GM18505 (cell line): Measurements from ENCODE around the gene WWOX.

Experiments used
- ATAC-seq: cut with Tn5 transposase; IDR thresholded peaks from one replicate; pipeline ENCODE4 v1.9.1; 2021; ENCODE audit not compliant: unreplicated experiment
- POLR2A ChIP-seq: IDR thresholded peaks from 4 replicates; pipeline ENCODE4 v1.6.1; 2011; ENCODE audit warnings: borderline replicate concordance; ENCODE audit not compliant: insufficient read depth, insufficient read length; ENCODE audit errors: extremely low read depth

The WWOX gene

DNA sequence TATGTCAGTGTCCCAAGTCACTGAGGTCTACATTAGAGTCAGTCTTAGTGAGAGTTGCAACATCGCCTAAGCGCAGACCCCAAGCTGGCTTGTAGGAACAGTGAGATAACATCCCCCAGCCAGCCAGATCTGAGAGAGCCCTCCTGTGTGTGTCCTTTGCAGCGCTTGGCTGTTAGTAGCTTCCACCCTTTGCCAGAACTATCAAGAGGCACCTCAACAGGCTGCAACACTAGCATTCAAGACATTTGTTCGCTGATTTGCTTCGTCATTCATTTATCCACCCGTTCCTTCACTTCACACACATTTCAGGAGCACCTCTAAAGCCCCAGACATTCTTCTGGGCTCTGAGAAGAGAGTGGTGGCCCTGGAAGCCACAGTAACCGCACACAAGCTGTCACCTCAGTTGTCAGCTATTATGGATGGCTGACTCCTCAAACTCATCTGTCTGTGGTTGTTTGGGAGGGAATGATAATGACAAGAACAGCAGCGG, 289.6 kb downstream of the WWOX start:
- no peak for TF ChIP-seq POLR2A
- ATAC-seq: no peak

DNA sequence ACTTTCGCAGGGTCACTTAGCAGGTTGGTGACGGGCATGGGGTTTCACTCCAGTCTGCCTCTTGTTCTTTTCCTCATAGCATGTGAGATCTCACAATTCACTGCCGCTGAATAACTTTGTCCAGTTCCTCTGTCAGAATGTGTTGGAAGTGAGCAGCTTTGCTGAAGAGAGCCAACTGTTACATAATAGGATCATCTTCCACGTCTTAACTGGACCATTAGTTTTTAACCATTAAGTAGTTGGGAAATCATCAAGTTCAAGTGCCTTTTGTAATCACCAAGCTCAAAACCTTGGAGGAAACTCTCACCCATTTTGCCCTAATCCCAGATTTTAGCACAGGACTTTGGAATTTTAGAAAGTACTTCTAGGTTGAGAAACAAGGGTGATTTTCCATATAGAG, 290.6 kb downstream of the WWOX start:
- no peak for ATAC-seq
- TF ChIP-seq POLR2A: no peak

DNA sequence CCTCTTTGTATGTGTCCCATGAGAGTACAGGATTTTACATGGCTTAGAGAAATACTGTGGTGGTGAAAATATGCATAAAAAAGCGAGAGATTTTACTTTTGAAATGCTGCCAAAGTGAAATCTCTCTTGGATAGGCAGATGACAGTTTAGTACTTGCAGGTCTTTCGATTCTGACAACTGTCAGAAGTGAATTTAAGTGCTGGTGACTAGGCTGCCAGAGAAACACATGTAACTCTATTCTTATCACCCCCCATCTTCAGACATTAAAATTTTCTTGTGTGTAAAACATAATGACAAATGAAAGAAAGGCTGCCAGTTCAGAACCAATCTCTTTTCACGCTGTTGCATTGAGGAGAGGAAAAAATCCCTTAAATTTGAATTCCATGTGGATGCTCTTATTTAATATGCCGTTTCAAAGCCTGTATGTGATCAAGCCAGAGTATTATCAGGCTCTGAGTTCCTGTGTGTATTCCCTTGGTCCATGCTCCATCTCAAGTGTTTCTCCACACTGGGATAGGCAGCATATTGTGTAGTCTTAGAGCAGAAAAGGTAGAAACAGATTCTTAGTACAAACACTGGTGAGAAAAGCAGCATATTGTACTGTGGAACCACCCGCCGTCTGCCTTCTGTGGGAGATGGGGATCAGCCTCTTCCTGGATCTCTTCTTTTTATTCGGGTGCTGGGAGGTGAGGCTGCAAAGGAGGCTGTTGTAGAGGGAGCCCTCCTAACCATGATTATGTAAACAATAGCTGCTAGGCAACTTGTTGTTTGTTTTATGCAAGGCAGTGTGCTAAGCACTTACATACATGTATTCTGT, 291.3 kb downstream of the WWOX start:
- TF ChIP-seq POLR2A: no peak
- no peak for ATAC-seq

DNA sequence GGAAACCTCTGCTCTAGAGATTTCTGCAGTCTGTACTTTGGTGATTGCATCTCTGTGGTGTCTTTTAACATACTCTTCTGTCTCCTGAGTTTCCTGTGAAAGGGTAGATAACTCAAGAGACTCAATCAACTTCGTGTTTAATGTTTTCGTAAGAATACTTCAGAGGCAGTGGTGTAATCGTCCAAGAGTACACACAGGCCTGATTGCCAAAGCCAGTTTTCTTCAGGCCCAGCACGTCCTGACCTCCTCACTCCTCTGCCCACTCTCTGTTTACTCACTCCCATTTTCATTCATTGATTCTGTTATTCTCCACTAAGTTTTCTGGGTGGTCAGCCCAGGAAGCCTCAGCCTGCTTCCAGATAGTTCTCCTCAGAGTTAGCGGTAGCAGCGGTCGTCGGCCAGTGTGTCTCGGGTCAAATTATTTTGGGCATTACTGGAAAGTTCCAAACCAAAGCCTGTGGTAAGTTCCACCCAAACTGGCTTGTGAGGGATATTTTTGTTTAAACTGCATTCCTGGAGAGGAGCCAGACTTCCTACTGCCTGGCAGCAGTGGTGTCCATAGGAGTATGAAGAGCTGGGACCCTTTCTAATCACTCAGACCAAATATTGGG, 293.2 kb downstream of the WWOX start:
- TF ChIP-seq POLR2A: no peak
- no peak for ATAC-seq

DNA sequence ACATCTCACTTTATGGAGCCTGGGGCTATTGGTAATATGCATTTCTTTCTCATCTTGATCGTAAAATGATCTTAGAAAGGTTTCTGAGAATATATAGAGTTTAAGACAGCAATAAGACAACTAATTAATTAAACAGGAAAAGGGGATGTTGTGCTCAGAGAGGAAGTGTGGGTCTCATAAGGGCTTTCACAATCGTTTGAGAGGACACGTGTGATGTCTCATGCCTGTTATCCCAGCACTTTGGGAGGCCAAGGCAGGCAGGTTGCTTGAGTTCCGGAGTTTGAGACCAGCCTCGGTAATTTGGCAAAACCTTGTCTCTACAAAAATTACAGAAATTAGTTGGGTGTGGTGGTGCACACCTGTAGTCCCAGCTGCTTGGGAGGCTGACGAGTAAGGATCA, 295.6 kb downstream of the WWOX start:
- no peak for ATAC-seq

DNA sequence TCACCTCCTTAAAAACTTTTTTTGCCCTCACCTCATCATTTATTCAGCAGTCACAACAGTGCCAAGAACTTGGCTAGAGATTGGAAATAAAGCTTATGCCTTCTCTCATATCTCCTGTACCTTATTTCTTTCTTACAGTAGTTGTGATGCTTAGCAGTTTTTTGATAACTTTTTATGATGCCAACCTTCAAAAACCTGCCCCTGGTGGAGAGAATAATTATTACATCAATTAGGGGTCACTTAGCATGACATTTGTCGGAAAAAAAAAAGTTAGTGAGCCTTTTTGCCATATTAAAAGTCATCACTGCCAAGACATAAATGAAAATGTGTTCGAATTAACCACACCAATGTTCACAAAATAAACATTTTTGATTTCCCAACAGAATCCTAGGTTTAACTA, 296.6 kb downstream of the WWOX start:
- TF ChIP-seq POLR2A: no peak
- ATAC-seq: no peak

More for the DNA sequence above, 295.6 kb downstream of the WWOX start:
- no peak for TF ChIP-seq POLR2A

DNA sequence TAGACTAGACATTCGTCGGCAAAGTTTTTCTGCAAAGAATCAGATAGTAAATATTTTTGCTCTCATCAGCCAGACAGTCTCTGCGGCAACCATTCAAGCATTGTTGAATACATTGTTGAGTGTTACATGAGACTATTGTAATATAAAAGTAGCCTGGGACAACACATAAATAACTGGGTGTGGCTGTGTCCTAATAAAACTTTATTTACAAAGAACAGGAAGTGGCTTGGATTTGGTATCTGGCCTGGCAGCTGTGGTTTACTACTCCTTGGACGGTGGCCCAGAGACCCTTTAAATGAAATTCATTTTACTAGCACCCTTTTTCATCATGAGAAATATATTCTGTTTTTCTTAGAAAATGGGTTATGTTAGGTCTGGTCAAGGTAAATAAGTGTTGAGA, 297.2 kb downstream of the WWOX start:
- no peak for TF ChIP-seq POLR2A

DNA sequence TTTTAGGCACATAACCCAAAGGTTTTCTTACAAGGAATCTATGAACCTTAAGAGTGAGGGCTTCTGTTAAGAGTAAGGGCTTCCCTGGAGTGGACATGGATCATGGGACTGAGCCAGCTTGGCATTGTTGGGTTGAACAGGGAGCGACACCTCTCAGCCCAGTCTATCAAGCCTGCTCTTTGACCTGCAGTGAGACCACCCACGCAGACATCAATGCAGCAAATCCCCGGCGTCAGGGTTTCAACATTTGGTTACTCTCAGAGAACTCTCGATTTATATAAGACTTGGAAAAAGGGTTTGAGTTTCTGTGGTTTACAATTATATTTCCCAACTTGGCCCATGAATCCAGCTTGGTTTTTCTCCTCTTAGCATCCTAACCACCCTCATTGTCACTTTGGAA, 299.9 kb downstream of the WWOX start:
- no peak for TF ChIP-seq POLR2A

More for the DNA sequence above, 297.2 kb downstream of the WWOX start:
- ATAC-seq: no peak

DNA sequence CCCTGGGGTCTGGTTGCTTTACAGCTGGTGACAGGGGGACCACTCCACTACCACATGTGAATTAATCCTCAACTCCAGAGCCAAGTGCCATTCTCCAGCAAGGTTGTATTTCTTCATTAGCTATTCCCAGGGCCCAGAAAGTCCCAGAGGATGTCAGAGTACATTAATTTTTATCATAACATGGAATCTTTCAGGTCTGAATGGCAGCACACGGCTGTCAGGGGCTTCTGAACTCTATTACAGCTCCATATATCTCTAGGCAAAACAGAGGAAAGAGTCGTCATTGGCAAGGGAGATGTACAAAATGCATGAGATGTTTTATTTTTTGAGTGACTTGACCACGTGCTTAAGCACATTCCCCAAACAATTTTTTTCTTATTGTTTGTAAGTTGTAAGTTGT, 303.4 kb downstream of the WWOX start:
- ATAC-seq: no peak

More for the DNA sequence above, 299.9 kb downstream of the WWOX start:
- no peak for ATAC-seq

DNA sequence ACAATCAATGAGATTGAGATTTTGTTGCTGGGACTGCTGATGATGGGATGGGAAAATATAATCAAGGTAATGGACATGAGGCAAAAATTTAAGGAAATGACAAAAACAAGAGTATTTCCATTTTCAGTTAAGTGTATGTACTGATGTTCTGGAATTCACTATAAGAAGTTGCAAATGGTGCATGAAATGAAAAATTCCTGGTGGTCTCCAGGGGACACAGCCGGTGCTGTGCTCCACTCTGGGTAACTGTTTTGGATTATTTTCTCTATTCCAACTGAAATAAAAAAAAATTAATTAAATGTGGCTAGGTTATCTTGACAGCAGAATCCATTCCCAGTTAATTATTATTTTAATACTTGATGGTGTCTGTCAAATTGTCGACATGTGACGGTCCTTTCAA, 305.6 kb downstream of the WWOX start:
- TF ChIP-seq POLR2A: no peak
- ATAC-seq: no peak

More for the DNA sequence above, 303.4 kb downstream of the WWOX start:
- no peak for TF ChIP-seq POLR2A

DNA sequence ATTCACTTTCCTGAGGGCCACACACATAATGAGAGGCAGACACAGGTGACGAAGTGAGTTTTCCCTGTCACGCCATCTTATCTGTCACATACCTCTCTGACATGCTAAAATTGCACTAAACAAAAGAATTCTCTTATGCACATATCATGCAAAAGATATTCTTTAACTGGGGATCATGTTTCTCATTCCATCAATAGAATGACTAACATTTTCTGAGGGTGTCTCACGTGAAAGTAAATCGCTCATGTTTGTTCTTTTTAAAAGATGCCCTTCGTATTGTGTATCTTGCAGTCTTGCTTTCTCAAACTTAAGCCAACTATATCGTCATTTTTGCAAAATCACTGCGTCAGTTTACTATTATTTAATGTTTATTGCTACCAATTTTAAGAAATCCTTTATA, 306.4 kb downstream of the WWOX start:
- no peak for ATAC-seq
- TF ChIP-seq POLR2A: no peak

DNA sequence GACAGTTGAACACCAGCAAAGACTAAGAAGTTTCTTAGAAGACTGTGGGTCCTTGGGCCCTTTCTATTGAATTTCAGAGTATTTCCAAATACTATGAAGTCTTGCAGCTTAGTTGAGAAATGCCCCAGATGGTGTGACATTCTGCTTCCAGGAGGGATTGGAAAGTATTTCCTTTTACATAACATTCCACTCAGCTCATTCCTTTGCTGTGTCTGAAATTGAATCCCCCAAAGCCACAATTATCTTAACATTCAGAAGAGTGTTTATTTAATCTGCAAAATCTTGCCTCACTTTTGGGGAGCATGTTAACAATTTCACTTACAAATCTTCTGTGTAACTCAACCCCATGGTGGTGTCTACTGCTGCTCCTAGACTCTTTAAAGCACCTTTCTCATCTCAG, 307.7 kb downstream of the WWOX start:
- ATAC-seq: no peak
- TF ChIP-seq POLR2A: no peak

DNA sequence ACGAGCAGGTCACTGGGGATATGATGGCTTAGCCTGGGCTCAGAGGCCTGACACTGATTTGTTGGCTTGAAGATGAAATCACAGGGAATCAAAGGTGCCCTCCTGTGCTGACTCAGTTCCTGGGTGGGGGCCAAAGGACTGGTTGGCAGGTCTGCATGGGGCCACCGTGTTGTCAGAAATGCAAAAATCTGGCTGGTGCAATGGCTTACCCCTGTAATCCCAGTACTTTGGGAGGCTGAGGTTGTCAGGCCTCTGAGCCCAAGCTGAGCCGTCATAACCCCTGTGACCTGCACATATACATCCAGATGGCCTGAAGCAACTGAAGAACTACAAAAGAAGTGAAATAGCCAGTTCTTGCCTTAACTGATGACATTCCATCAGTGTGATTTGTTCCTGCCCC, 314.2 kb downstream of the WWOX start:
- no peak for ATAC-seq
- no peak for TF ChIP-seq POLR2A

DNA sequence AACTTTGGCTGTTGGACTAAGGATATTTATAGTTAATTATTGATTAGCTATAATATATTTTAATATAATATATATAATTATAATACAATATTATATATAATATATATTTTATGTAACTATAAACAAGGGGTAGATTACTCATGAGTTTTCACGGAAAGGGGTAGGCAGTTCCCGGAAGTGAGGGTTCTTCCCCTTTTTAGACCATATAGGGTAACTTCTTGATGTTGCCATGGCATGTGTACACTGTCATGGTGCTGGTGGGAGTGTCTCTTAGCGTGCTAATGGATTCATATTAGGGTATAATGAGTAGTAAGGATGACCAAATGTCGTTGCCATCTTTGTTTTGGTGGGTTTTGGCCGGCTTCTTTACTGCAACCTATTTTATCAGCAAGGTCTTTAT, 315.6 kb downstream of the WWOX start:
- no peak for ATAC-seq
- TF ChIP-seq POLR2A: no peak
